SIG-M5 (cell line): ENCODE measurements around the gene ARHGEF17.

Source experiments
- DNase-seq: peaks from one replicate; lab custom pipeline; 2025; lab: John Stamatoyannopoulos, UW

Gene ARHGEF17

DNA sequence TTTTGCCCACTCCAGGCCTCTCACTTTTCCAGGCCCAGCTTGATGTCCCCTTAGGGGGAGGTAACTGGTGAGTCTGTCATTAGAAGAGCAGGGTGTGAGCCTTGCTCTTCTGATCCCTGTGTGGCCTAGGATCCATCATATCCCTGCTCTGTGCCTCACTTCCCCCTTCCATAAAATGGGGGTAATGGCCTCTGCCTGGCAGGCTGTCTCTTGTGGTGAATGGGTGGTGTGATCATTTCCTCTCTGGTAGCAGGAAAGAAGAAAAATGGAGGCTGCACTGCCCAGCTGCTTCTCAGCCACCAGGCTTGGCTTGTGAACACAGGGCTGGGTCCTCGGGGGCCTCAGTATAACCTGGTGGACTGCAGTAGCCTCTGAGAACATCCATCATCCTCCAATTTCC lies 5.6 kb downstream of the ARHGEF17 start:
- DNase-seq = no peak

DNA sequence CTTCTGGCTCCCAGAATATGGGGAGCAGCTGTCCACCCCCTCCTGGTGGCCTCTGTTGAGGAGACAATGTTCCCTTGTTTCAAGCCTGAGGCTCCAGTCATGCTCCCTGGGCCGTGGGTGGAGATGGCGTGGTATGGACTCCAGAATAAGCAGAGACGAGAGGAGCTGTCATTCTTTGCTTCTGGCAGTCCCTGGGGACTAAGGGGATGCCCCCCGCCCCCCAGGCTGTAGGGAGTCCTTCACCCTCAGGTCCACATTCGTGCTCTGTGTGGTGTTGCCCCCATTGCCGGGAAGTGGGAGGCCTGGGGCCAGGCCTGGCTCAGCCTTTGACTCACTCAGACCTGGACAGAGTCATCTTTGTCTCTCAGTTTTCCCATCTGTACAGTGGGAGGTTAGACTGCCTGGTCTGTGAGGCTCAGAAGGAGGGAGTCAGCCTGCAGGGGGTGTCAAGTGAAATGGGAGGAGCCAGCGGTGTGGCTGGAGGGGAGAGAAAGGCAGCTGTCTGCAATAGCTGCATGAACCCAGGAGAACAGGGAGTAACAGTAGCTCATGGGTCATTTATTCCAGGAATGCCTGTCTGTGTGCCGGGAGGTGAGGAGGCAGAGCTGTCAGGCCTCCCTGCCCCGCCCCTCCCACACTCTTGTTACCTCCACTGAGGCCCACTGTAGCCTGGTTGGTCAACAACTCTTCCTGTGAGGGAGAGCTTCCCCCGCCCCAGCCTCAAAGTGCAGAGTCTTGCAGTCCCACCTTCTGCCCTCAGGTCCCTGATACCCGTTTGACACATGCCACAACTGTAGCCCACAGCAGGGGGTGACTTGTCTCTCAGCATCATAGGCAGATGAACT lies 6.3 kb downstream of the ARHGEF17 start:
- no peak for DNase-seq

DNA sequence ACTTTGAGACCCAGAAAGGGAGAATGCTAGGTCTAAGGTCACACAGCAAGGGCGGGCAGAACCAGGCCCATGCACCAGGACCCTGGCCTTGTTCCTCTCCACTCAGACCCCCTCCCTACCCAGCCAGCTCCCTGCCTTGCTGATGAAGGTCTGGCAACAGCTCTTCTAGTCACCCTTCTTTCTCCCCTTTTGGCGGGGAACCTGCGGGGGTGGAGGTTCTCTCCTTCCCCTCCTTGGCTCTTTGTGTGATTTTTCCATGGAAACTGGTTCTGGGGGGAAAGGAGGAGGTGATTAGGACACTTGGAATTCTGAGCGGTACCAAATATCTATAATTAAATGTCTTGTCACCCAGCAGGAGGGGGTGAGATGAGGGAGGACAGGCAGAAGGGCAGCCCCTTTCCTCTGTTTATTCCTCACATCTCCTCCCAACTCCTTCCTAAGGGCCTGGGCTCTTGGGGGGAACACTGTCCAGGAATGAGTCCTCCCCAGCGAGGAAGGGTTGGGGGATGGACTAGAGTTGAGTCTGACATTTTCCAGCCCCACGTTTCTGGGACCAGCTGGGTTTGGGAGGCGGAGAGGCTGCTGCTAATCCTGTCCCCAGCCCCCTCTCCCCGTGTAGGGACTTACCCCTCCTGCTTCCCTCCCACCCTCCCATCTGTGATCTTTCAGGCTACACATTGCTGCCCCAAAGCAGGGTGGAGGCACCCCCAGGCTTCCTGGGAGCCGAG lies 7.4 kb downstream of the ARHGEF17 start:
- no peak for DNase-seq

DNA sequence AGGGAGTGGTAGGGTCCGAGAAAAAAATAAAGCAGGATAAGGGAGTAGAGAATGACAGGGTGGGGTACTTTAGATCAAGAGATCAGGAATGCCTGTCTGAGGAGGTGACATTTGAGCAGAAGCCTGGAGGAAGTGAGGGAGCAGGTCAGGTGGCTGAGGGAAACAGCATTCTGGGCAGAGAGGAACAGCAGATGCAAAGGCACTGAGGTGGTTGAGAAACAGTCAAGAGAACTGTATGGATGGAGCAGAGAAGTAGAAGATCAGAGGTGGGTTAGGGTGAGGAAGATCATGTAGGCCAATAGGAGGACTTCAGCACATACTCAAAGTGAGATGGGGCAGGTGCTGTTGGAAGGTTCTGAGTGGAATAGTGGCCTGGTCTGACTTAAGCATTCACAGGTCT lies 8.3 kb downstream of the ARHGEF17 start:
- DNase-seq = no peak

DNA sequence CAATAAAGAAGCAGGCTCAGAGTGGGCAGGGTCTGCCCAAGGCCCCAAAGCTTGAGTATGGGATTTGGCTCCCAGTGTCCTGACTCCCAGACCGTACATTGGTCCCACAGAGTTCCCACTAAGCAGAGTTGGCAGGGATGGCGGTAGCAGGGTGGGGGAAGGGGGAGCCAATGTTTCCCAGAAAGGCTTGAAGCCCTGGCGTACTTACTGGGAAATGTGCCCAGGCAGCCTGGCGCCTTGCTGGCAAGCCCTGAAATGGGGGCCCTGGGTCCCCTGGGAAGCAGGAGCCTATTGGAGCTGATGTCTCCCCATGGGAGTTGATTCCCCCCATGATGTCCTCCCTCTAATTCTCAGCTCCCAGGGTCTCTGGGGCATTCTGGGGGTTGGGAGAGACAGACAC lies 9.3 kb downstream of the ARHGEF17 start:
- no peak for DNase-seq

DNA sequence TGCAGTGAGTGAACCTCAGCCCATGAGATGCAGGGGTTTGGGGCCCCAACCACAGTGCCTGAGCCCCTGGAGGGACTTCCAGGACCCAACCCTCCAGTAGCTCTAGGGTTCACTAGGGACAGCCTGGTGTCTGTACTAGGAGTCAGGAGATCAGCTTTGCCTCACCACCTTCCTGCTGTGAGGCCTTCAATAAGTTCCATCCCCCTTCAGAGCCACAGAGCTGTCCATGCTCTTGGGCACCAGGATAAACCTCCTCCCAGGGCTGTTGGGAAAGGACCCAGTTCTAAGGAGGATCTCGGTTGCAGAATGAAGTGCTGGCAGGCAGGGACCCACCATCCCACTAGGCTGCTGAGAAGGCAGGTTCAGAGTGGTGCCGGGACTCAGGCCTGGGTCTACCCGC lies 9.7 kb downstream of the ARHGEF17 start:
- DNase-seq = no peak

DNA sequence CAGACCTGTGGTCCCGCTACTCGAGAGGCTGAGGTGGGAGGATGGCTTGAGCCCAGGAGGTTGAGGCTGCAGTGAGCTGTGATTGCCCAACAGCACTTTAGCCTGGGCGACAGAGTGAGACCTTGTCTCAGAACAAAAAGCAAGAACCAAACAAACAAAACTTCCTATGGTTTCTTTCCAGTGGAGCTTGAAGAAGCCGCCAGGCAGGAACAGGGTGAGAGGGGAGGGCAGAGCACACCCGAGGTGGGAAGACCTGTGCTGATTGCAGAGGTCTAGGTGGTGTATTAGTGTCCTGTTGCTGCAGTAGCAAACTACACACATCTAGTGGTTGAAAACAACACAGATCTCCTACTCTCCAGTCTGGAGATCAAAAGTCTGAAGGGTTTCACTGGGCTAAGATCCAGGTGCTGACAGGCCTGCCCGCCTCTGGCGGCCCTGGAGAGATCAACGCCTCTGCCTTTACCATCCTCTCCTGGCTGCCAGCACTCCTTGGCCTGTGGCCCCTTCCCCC lies 10.5 kb downstream of the ARHGEF17 start:
- DNase-seq = no peak

DNA sequence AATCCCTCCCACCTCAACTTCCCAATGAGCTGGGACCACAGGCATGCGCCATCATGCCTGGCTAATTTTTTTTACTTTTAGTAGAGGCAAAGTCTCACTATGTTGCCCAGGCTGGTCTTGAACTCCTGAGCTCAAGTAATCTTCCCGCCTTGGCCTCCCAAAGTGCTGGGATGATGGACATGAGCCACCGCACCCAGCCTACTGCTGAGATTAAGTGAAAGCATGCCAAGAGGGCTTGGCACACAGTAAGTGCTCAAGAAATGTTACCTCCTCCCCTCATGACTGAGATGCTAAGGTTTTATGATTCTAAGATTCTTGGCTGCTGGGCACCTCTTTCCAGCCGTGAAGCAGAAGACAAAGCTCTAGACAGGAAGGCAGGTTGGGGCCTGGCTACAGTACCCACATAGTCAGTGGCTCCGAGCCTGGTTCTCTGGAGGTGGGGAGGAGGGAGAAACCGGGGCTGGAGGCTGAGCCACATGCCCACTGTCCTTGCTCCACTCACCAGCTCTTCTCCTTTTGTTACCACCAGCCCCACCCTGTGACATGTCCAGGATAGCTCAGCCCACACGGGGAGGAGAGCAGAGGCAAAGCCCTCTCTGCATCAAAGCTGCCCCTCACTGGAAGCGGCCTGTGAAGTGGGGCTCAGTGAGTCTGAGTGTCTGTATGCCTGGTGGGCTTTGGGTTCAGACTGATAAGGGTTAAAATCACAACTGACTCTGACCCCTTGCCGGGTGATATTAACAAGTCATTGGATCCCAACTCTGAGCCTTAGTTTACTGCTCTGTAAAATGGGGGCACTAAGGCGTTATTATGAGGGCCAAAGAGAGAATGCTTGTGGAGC lies 12.9 kb downstream of the ARHGEF17 start:
- DNase-seq = no peak

DNA sequence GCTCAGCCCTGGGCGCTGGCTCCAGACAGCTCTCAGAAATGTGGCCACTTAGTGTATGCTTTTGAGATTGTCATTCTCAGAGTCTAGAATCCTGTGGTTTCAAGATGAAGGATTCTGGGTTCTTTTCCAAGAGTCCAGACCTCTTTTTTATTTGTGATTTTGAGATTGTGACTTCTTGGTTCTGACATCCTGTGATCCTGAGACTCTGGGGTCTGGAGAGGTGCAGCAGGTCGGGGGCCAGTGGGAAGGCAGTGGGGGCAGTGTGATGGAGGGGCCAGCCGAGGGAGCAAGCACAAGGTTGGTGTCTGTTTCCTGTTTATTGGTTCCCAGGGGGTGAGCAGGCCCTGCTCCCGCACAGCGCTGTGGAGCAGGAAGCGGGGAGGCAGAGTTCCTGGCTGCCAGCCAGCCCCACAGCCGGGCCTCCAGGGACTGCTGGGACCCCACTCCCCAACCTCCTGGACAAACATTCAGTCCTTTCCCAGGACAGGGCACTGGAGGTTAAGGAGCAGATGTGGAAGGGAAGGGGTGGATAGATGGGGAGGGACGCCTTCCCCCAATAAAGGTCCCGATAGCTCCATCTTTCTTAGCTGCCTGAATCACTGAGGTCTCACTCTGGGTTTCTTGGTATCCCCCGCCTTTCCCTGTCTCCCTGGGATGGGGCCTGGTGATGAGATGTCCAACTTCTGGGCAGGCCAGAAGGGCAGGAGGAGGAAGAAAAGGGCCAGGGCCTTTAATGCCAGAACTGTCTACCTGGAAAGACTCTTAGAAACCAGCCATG lies 13.7 kb downstream of the ARHGEF17 start:
- no peak for DNase-seq

DNA sequence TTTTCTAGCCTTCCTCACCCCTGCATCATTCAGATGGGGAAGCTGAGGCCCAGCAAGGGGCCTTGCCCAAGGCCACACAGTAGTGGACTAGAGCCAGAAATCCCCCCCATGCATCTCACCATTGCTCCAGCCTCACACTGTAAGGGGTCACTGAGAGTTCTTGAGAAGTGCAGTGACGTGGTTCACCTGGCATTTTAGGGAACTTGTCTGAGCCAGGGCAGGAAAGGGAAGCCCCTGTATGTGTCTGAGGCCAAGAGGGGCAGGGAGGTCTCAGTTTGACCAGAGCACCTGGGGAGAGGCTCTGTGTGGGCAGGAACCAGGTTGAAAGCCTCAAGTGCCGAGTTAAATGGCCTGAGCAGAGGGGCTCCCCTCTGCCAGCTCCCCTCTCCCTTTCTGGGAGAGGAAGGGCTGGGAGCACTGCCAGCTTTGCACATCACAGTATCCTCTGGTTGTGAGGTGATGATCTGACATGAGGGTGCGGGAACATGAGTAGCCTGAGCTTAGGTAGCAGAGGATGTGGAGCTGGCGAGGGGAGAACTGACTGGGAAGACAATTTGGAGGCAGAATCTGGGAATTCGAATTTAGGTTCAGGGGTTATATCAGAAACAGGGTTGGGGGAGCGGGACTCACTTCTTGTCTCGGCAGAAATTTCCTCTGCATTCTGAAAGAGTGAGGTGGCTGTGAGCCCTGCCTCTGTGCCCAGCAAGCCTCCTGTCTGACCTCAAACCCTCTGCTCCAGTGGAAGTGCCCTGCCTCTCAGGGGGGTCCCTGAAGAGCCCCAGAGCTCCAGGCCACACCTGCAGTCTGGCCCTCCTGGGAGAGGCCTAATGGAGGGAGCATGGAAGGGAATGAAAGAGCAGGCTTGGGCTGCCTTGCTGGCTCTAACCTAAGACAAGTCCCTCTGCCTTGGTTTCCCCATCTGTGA lies 14.6 kb downstream of the ARHGEF17 start:
- DNase-seq = no peak

DNA sequence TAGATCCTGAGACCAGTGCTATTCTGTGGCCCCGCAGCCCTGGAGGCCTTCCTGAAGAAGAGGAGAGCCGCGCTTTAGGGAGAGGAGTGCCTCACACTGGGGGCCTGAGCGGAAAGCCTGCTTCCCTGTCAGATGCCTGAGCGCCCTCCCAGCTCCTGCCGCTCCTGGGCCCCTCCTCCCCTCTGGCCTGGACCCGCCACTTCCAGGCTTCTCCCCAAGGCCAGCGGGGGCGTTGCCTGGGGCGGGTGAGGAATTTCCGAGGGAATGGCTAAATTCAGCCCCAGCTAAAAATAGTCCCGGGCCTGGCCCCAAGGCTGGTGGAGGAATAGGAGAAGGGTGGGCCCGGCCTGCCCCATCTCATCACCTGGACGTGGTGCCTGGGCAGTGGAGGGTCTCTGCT lies 15.4 kb downstream of the ARHGEF17 start:
- no peak for DNase-seq

DNA sequence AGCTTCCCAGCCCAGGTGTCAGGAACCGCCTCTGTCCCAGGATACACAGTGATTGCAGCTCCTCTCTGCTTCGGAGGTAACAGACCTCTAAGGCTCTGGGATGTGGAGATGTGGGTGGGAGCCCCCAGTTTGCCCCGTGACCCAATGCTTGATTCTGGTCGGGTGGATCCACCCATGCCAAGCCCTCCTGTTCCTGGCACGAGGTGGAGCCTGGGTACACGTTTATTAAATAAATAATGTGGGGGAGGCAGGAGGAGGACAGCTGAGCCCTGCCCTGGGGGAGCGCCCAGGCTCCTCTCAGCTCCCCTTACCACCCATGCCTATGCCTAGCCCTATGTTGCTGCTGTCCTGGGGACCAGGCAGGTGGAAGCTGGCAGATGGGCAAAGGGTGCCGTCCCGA lies 16.0 kb downstream of the ARHGEF17 start:
- no peak for DNase-seq

DNA sequence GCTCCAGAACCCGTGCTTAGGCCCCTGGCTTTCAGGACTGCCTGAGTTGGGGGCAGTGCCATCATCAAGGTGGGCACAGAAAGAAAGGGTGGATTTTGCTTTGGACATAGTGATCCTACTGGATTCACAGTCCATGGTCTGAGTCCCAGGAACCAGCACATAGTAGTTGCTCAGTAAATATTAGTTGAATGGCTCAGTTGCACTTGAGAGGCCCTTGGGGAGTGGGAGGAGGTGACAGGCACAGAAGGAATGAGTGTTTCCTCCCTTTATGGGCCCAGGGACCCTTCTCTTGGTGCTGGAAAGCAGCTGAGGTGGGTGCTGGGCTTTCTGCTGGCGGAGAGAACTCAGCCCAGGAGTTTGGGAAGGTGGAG lies 16.6 kb downstream of the ARHGEF17 start:
- no peak for DNase-seq

DNA sequence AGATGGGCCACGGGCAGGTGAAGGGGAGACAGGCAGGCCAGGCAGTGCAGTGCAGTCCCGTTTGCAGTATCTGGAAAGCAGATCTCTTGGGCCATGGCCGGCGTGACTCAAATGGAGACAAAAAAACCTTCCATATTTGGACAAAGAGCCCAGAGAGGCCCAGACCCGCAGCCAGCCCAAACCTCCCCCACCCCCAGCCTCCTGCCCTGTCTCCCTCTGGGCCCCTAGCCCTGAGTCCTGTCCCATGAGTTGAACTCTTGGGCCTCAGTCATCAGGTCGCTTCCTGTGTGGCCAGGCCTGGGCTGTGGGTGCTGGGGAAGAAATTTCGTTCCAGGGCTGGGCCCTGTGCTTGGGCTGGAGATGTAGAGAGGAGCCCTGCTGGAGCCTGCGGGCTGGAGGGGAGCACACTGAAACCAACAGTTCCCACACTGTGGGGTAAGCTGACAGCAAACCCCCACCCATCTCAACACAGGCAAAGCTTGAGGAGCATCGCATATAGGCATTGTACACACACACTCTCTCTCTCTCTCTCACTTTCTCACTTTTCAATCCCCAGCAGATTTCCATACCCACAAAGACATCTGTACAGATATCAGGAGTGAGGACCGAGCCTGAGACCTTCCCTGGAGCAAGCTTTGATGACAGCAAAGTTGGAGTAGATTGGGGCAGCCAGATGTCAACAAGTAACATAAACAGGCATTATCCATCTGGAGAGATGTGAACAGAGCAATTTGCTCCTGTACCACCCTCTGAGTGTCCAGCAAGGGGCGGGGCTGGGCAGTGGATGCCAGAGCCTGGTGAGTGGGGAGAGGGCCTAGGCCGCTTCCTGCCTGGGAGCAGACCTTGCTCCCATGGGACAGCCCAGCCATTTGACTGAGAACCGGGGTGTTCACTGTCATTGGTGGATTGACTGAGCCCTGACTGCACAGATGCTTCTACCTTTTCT lies 17.2 kb downstream of the ARHGEF17 start:
- no peak for DNase-seq

DNA sequence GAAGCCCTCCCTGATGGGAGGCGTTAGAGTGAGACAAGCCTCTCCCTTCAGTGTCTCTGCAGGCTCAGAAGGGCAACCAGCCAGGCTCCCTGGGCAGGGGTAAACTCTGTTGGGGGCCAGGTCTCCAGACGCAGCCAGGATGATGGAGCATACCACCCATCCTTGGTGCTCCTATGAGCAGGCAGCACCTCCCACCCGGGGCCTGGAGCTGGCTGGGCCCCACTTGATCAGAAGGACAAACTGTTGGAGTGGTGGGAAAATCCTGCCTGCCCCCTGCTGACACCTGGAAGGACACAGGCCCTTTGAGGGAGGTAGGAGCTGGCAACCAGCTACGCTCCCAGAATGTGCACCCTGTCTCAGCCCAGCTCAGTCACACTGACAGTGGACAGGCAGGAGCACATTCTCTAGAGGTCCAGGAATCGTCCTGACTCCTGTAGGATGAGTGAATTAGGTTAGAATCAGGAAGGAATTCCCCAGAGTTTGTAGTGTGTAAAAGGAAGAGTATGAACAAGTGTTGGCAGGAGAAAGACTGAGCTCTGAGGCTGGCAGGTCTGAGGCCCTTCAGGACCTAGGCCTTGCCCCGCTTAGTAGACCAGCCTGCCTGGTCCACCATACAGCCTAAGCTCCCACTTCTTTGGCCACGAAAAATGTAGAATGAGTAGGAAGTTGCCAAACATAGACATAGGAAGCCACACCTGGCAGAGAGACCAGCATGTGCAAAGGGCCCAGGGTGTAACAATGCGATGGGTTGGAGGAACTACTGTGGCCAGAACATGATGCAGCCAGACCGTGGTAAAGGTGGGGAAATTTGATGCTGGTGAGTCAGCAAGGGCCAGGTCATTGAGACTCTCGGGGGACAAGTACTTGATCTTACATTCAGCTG lies 19.1 kb downstream of the ARHGEF17 start:
- no peak for DNase-seq

DNA sequence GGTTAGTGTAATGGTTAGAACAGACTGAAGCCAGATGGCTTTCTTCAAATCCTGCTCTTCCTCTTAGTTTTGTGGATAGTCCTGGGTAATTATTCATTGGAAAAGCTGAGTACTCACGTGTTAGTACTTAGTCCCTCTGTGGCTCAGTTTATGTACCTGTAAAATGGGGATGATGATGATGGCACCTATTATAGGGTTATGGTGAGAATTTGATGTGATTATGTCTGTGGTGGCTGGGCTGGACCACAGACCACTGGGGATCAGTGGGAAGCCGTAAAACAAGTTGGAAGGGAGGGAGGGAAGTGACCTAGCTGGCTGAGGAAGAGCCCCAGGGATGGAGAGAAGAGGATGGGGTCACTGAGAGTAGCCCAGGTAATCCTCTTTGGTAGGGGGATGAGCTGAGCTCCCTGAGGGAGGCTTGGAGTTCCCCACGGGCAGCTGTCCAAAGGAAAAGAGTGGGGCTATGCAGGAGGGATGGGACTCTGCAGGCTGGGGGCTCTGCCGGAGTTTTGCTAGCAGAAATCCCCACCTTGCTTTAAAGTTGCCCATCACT lies 19.8 kb downstream of the ARHGEF17 start:
- no peak for DNase-seq

DNA sequence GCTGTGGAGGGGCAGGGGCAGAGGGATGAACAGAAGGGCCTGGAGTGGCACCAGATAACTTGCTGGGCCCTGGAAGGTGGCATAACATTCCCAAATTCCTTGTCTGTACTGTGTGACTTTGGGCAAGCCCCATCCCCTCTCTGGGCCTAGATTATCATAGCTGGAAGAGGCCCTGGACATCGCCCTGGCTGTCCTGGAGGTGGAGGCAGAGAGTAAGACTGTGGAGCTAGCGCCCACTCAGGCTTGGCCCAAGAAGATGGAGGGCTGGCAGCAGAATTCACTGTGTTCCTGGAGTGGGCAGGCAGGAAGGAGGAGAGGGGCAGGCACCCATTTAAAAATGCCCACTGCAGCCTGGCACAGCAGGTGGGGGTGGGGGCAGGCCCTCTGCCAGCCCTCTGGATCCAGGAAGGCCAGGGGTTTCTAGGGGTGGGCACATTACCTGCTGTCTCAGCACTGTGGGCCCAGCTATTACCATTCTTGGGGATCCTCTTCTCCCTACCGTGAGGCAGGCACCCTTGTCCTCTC lies 22.6 kb downstream of the ARHGEF17 start:
- DNase-seq = no peak
